HG03095 (cell line): Measurements from ENCODE around the gene CALHM1.

ENCODE experiments used
- ATAC-seq: cut with Tn5 transposase; IDR thresholded peaks from one replicate; pipeline ENCODE4 v1.9.1; 2021; ENCODE audit warnings: moderate library complexity; ENCODE audit not compliant: unreplicated experiment

CALHM1 gene

DNA sequence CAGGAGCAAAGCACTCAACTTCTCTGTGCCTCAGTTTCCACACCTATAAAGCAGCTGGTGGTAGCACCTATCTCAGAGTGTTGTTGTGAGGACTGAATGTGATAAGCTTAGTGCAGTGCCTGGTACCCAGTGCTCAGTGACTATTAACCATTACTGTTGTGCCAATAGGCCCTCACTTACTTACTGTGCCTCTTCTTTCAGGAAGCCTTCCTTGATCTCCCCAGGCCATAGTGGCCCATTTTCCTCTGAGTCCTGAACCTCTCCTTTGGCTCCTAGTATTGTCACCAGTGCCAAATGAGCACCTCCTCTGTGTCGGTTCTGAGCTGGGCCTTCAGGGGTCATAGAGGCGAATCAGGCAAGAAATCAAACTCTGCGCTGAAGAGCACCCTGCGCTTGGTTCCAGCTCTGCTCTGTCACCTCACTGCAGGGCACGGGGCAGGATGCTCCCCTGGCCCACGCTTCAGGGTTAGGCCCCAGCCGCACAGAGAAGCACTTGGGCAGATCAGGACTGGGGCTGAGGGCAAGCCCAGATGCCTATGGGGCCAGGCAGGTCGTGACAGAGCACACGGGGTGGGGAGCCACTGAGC, 2.5 kb downstream of the CALHM1 start:
- no peak for ATAC-seq

DNA sequence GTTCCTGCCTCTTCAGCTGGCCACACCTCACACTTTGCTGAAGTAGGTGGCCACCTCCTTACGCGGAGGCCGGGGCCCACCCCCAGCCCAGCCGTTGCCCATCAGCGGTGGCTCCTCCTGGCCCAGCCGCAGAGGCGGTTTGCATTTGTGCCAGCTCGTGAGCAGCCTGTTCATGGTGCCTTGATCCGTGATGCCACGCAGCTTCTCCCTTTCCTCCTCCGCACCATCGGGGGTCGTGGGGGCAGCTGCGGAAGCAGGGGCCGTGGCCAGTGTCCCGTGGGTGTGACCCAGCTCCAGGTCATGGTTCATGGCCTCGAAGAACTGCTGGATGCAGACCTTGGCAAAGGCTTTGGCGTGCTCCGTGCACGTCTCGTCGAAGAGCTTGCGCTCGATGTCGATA, 3.5 kb downstream of the CALHM1 start:
- no peak for ATAC-seq

DNA sequence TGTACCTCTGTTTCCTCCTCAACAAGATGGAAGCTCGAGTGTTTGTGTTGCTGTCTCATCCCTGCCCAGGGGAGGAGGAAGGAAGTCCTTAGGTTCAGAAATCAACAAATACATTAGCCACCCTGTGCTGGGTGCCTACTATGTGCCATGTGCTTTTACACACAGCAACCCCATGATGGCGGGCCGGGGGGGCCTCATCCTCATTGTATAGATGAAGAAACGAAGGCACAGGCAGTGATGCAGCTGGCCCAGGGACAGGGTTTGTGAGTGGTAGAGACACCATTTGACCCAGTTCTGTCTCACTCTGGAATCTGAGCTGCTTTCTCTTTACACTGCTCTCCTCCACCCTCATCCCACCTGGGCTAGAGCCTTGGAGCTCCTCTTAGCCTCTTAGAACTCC, 4.7 kb downstream of the CALHM1 start:
- no peak for ATAC-seq

DNA sequence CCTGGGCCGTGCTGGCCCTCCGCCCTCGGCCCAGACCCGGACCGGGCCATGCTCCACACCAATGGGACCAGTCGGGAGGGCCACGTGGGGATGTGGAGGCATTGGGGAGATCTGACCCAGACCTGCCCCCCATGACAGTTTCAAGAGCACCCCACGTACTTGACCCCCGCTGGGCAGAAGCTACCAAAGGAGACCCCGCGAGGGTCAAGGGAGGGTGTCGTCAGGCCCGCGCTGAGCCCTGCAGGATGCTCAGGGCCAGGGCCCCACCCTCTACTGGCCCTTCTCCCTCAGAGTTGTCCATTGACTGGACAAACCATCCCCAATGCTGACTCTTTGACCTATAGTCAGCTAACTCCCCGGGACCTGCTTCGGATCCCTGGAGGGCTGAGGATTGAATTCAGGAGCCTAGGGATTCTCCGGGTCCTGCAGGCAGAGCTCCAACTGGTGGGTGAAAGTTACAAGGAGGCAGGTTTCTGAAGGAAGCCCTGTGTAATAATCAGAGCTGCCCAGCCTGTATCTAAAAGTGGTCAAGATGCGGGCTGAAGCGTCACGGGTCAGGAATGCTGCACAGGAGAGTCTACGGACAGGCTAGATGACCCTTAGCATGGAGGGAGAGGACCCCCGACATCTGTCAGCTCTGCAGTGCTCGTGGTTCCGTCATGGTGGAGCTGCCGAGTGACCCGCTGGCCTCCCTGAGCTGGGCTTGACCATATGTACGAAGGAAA, 6.0 kb downstream of the CALHM1 start:
- no peak for ATAC-seq

DNA sequence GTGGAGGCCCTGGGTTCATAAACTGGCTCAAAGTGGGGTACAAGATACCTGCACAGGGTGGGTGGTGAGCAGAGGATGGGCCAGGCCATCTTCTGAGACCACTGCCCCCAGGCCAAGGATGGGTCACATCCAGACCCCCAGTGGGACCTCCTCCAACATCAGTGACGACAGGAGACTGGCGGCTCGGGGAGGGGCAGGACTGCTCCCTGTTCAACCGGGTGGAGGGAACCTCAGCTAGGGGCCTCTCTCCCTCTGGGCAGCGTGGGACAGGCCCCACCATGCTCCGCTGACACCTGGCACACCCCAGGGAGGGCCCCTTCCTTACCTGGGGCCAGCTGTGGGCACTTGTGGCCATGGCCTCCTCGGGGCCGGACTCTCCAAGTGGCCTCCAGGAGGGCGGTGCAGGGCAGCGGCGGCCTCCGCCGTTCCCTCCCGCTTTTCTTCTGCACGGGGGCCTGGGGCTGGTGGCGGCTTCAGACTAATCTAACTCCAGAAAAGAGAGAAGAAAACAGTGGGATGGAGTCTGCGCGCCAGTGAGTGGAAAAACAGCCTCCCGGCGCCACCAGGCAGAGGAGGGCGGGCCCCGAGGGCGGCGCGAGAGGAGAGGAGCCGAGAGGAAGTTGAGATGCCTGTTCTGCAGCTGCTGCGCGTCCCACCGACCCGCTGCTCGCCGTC, 6.7 kb downstream of the CALHM1 start, which contains the start of gene CALHM2:
Gene CALHM2, minus strand, starts transcription at position 540 of the 675 bp plus-strand sequence. CDS start 2,429 bp downstream, outside the sequence.
- peak; percentile 66 for ATAC-seq

DNA sequence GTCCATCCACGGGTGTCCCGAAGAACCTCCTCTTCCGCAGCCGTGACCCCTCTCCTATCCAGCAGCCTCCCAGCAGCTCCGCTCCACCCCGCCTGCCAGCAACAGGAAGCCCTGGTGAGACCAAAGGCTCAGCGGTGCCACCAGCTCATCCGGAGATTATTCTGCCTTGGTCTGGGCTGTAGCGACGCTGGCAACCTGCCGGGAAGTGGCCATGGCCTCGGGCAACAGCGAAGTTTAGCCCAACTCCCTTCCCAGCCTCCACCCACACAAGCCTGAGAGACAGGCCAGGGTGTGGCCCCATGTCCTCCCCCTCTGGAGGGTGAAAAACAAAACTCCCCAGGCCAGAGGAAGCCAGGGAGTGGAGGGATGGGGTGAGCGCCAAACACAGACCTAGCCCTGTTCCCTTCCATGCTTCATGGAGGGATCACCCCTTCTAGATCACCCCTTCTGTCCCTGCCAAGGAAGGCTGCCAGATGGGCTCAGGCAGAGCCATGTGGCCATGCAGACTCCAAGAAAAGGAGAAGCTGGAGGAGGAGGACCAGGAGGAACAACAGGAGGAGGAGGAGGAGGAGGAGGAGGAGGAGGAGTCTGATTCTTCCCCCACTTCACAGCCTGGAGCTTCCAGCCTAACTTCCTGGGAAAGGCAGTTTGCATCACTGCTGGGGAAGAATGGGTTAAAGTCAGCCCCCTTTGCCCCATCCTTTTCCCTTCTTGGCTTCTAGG, 7.4 kb downstream of the CALHM1 start:
- no peak for ATAC-seq

DNA sequence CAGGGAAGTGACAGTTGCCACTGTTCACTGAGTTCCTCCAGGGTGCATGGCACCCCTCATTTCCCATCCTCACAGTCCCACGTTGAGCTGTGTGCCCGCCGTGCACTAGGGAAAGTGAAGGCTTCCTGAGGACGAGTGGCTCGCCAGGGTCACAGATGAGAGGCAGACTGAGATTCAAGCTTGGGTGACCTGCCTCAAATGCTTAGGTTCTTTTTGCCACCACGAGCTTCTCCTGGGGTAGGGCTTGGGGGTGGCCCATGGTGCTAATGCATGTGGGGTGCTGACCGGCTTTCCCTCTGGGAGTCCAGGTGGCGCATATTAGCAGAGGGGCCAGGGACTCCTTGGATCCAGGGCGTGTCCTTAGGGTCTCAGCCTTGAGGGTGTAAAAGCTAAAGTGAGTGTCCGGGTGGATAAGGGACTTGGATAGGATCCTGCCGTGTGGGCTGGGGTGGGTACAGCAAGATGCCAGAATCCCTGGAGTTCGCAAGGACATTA, 8.5 kb downstream of the CALHM1 start:
- no peak for ATAC-seq

DNA sequence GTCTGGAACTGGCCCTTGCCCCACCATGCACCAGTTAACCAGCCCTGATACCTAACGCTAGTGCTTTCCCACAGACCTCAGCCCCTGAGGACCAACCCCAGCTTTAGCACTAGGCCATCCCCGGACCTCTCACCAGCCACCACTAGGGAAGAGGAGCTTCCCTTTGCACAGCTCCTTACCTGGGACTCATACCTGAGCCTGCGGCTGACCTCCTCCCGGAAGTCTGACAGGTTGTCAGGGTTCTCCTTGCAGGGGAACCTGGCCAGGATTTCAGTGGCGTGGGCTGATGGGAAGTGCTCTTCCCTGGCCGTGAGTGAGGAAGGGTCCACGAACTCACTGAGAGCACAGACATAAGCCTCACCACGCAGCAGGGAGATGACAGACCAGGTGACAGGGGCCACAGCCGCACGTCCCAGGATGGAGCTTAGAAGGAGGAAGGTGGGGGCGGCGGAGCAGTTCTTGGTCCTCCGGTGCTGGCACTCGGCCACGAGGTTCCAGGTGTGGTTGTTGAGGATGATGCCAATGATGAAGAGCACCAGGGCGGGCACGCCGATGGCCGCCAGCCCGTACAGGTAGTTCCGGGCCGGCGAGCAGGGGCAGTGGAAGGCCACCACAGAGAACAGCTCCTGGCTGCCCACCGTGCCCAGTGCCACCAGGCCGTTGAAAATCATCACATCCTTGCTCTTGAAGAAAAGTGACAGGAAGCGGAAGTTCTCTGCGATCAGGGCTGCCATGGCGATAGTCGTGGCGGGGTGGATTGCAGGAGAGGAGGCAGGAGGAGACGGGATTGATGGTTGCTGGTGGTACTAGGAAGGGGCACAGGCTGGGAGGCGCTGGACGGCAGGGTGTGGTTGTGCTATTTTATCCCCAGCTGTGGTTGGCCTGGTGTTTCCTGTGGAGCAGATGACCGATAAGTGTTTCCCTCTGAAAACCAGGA, 9.2 kb downstream of the CALHM1 start:
- ATAC-seq = no peak

DNA sequence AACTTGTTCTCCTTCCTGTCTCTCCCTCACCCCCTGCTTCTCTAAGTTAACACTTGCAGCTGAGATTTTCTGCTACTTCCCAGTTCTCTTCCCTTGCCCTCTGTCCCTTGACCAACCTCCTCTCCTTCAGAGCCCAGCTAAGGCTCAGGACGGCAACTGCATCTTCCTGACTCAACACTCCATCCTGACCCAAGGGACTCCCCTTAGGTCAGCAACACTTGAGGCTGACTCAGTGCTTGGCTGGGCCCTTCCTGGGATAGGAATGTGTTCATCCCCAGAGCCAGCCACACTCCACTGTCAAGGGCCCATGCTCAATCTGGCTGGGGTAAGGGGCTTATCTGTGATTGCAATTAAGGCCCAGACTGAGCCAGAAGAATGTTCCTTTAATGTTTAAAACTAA, 10.0 kb downstream of the CALHM1 start:
- no peak for ATAC-seq

DNA sequence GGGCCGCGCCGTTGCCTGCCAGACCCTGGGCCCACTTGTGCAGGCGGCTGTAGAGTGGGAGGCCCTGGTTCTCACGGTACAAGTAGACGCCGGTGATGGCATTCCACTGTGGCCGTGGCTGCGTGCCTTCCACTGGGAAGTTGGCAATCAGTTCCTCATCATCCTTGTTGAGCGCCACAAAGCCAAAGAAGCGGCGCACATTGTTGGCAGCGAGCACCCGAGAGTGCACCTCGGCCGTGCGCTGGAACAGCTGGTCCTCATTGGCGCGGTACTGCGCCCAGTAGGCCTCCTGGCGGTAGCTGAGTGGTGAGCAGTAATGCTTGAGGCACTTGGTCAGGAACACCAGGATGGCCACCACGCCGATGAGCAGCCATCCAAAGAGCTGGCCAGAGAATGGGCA, 11.5 kb downstream of the CALHM1 start:
- ATAC-seq = no peak

DNA sequence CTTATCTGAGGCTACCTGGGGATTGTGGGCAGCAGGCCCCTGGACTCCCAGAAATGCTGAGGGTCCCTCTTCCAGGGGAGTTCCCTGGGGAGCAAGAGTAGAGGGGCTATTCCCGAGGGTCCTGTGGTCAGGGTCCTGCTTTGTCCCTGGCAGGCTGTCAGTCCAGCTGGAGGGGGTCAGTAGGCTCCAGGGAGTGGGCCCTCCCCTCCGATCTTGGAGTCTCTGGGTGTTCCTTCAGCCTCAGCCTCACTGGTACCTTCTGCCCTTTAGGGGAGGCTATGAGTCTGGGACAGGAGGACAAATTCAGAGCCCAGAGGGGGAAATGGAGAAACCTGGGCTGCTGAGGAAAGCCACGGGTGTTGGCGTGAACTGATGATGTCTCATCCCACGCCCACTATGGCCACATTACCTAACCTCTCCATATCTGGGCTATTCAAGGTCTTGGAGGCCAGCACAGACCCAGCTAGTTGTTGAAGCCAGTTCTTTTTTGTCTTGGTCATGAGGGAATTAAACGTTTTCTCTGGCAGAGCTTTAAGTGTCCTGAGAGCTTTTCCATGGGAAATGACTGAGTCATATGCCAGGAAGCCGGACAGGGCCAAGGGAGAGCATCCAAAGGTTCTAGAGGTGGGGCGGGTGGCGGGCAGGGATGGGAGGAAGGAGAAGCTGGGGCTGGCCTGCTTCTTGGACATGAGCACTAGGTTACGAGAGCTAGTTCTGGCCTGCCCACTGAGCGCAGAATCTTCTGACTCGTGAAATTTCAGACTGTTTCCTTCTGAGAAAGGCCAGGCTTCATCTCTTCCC, 12.7 kb downstream of the CALHM1 start:
- ATAC-seq = no peak

DNA sequence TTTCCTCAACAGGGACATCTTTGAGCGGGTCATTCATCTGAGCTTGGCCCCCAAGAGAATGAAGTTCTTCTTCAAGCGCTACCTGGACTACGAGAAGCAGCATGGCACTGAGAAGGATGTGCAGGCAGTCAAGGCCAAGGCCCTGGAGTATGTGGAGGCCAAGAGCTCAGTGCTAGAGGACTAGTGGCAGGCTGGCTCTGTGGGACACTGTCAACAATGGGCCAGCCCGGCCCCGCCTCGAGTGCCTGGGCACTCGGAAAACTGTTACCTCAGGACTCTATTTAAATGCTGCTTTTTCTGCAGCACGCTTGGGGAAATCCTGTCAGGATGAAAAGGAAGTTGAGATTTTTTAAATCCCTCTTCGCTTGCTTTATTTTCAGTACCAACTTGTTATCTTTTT, 13.3 kb downstream of the CALHM1 start:
- ATAC-seq = no peak

DNA sequence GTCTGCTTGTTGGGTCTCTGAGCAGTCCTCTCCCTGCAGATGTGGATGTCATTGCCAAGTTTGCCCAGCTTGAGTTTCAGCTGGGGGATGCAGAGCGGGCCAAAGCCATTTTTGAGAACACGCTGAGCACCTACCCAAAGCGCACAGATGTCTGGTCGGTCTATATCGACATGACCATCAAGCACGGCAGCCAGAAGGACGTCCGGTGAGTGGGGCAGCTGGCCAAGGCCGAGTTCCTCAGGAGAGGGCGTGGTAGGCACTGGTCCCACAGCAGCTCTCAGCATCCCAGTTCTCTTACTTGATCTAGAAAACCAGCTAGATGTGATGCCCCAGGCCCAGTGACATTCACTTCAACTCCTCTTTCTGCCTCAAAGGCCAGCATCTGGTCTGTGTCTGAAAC, 14.2 kb downstream of the CALHM1 start:
- ATAC-seq = no peak

DNA sequence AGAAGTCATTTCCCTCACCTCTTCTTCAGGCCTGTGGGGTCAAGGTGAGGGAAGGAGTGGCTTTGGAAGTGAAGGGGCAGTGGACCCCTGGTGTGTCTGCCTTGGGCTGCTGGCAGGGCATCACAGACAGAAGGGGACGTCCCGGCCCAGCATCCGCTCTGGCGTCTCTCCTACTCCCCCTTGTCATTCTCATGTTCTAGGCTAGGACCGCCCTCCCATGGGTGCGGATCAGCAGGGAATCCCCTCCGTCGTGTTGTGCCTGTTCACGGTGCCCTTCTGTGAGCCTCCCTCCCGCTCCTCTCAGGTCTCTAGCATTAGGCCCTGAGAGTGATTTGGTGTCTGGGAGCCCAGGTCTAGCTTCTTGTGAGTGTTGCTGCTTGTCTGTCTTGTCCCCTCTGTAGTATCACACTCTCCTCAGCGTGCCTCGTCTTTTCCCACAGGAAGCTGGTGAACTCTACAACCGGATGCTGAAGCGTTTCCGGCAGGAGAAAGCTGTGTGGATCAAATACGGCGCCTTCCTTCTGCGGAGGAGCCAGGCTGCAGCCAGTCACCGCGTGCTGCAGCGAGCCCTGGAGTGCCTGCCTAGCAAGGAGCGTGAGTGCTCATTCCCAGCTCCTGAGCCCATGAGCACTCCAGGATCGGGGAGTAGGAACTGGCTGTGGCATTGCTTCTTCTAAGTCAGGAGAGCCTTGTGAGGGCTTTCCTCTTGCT, 15.1 kb downstream of the CALHM1 start:
- ATAC-seq = no peak

DNA sequence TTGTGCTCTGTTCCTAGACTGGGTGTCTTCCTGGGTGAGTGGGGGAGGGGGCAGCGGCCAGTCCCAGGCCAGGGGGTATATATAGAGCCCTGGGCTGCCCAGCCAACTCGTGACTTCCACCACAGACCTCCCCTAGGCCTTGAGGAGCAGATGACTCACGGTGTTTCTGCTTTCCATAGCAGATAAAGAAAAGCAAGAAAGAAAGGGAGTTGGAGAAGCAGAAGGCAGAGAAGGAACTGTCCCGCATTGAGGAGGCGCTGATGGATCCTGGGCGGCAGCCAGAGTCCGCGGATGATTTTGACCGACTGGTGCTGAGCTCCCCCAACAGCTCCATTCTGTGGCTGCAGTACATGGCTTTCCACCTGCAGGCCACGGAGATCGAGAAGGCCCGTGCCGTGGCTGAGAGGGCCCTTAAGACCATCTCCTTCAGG, 16.7 kb downstream of the CALHM1 start:
- no peak for ATAC-seq

DNA sequence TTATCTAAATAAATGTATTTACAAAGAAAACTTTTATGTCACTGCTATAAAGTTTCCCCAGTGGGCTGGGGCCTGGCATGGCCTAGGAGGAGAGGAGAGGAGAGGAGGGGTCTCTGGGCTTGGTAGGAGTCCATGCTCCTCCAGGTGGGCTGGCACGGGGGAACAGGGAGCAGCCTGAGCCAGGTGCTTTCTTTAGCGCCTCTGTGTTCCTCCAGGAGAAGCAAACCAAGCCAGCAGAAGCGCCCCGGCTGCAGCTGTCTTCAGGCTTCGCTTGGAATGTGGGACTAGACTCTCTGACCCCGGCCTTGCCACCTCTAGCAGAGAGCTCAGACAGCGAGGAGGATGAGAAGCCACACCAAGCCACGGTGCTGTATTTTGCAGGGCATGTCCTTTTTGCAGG, 17.1 kb downstream of the CALHM1 start:
- ATAC-seq = no peak

DNA sequence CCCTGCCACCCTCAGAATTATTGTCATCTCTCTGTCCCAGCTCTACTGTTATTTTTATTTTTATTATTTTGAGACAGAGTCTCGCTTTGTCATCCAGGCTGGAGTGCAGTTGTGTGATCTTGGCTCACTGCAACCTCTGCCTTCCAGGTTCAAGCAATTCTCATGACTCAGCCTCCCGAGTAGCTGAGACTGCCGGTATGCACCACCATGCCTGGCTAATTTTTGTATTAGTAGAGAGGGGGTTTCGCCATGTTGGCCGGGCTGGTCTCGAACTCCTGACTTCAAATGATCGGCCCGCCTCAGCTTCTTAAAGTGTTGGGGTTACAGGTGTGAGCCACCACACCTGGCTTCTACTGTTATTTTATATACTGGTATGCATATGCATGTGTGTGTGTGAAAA, 17.5 kb downstream of the CALHM1 start:
- ATAC-seq = no peak

DNA sequence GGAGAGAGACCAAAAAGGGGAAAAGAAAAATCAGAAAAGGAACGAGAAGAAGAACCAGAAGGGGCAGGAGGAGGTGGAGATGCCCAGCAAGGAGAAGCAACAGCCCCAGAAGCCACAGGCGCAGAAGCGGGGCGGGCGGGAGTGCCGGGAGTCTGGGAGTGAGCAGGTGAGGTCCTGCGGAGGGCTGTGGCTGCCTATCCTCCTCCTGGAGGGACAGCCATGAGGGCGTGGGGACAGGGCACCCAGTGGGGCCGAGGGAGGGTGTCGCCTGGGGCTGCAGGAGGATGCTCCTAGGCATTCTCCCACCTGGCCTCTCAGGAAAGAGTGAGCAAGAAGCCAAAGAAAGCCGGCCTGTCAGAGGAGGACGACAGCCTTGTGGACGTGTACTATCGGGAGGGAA, 18.3 kb downstream of the CALHM1 start:
- no peak for ATAC-seq

DNA sequence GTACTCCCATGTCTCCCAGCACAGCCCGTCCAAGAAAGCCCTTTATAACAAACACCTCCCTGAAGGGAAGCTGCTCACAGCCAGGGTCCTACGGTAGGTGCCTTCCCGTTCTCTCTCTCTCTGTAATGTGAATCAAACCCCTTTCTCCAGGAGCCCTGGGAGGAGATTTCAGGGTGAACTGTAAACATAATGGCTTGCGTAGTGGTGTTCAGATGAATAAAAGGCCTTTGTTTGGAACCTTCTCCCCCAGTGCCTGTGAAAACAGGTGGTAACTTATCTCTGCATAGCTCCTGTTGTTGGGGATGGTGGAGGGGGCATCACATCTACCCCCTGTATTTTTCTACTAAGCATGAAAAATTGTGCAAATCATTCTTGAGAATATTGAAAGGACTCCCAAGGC, 18.9 kb downstream of the CALHM1 start:
- no peak for ATAC-seq
